PC-3 (cell line): ENCODE data around the gene SRPX2.

Experiments used
- EZH2 ChIP-seq: fragments of 300-600 bp; sonication (generic); IDR thresholded peaks from one replicate; pipeline ENCODE4 v1.6.1; 2017; ENCODE audit warnings: antibody characterized with exemption, mild to moderate bottlenecking, low read length; ENCODE audit not compliant: unreplicated experiment
- TF ChIP-seq, protein P1 (sequence below): fragments of 300-600 bp; sonication (generic); conservative IDR thresholded peaks from 2 replicates; pipeline ENCODE4 v1.5.1; 2017; ENCODE audit warnings: antibody characterized with exemption, low read depth, mild to moderate bottlenecking, low read length

DNA sequence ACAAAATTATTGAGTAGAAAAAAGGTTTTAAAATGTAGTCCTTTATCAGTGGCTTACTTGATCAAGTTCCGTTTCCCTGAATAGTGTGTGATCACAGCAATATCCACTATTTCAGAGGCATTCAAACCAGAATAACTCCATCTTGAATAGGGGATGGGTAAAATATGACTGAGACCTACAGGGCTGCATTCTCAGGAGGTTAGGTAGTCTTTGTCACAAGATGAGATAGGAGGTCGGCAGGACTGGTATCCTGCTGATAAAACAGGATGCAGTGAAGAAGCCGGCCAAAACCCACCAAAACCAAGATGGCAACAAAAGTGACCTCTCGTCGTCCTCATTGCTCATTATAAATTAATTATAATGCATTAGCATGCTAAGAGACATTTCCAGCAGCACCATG is 32.0 kb upstream of the SRPX2 start:
- TF ChIP-seq, protein P1, sequence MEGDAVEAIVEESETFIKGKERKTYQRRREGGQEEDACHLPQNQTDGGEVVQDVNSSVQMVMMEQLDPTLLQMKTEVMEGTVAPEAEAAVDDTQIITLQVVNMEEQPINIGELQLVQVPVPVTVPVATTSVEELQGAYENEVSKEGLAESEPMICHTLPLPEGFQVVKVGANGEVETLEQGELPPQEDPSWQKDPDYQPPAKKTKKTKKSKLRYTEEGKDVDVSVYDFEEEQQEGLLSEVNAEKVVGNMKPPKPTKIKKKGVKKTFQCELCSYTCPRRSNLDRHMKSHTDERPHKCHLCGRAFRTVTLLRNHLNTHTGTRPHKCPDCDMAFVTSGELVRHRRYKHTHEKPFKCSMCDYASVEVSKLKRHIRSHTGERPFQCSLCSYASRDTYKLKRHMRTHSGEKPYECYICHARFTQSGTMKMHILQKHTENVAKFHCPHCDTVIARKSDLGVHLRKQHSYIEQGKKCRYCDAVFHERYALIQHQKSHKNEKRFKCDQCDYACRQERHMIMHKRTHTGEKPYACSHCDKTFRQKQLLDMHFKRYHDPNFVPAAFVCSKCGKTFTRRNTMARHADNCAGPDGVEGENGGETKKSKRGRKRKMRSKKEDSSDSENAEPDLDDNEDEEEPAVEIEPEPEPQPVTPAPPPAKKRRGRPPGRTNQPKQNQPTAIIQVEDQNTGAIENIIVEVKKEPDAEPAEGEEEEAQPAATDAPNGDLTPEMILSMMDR, result no peak
- TF ChIP-seq EZH2, result no peak
